Natural killer cell (primary cell): ENCODE measurements around the gene CCHCR1. TPM values are rescaled to one million over a fixed set of nuclear protein-coding genes. Genes with fewer than 3 reads are reported as not detected.
"Not testable (repeated sequence)": the region's sequence is repeated elsewhere in the genome, so short reads cannot be mapped to it uniquely, and the experiment has no call there.

ENCODE experiments used
- ATAC-seq, 3 donors: fragments of 150-1000 bp in 2 of 3; fragments of 200-7000 bp in 1 of 3; cut with Tn5 transposase; 1 replicate in 1 of 3; 2 replicates in 2 of 3; pipeline ENCODE4 v1.10.0; 2021; ENCODE audit warnings: mild to moderate bottlenecking in 2 of 3, moderate library complexity in 2 of 3
- DNase-seq, 2 donors: peaks; one replicate each; pipeline versions ENCODE4 v3.0.0 to v3.0.0-alpha.2; 2013 to 2021; ENCODE audit warnings: mixed read lengths in 1 of 2
- H3K27ac ChIP-seq: one replicate; pipeline ENCODE4 v1.5.1; 2013; ENCODE audit warnings: mild to moderate bottlenecking, low read length
- H3K27me3 ChIP-seq: one replicate; pipeline ENCODE4 v1.6.1; 2013; ENCODE audit warnings: low read length; ENCODE audit not compliant: control insufficient read depth, insufficient read depth
- H3K36me3 ChIP-seq: one replicate; pipeline ENCODE4 v1.6.1; 2013; ENCODE audit warnings: low read length; ENCODE audit not compliant: control insufficient read depth, insufficient read depth
- H3K4me1 ChIP-seq: one replicate; pipeline ENCODE4 v1.6.1; 2013; ENCODE audit warnings: low read length; ENCODE audit not compliant: control insufficient read depth, insufficient read depth
- H3K4me3 ChIP-seq: one replicate; pipeline ENCODE4 v1.5.1; 2013; ENCODE audit warnings: low read length
- H3K9me3 ChIP-seq: one replicate; pipeline ENCODE4 v1.6.1; 2013; ENCODE audit warnings: low read length; ENCODE audit not compliant: control insufficient read depth, insufficient read depth
- H3K27ac Mint-ChIP-seq, 2 donors: one replicate each; pipeline ENCODE4 v1.8.0; 2022; ENCODE audit warnings: mild to moderate bottlenecking in 2 of 2, mixed read lengths in 2 of 2, moderate library complexity in 1 of 2
- H3K27me3 Mint-ChIP-seq, 2 donors: one replicate each; pipeline ENCODE4 v1.8.0; 2022; ENCODE audit warnings: low read depth in 2 of 2, mixed read lengths in 2 of 2
- H3K36me3 Mint-ChIP-seq: one replicate; pipeline ENCODE4 v1.8.0; 2022; ENCODE audit warnings: mixed read lengths
- H3K4me1 Mint-ChIP-seq, 2 donors: one replicate each; pipeline ENCODE4 v1.8.0; 2022; ENCODE audit warnings: mixed read lengths in 2 of 2
- H3K4me3 Mint-ChIP-seq: one replicate; pipeline ENCODE4 v1.8.0; 2022; ENCODE audit warnings: mild to moderate bottlenecking, moderate library complexity, mixed read lengths
- H3K9me3 Mint-ChIP-seq, 2 donors: one replicate each; pipeline ENCODE4 v1.8.0; 2022; ENCODE audit warnings: mixed read lengths in 2 of 2
- CTCF ChIP-seq: fragments of 200-600 bp; IDR thresholded peaks from one replicate; pipeline ENCODE4 v1.8.0; 2022; ENCODE audit warnings: antibody characterized with exemption
- WGBS: methylation state at CpG from one replicate; pipeline ENCODE4 v1.1.7; 2013; ENCODE audit warnings: missing lambda C conversion rate; ENCODE audit not compliant: insufficient coverage; 5-methylcytosine and 5-hydroxymethylcytosine counted together
- intact Hi-C: fragments of 100-400 bp; cut with micrococcal nuclease; formaldehyde crosslinking; loops from one replicate; pipeline ENCODE4 v1.14.2; 2022
- total RNA-seq, 4 donors: library from RNA; stranded (reverse); fragments of 120-200 nt in 1 of 4; gene quantifications; one replicate each; pipeline versions ENCODE4 v1.2.3 to v1.2.4, GENCODE V29; 2013 to 2022

Gene CCHCR1
- total RNA-seq, 3 donors from 2014 or later (not counting 1 experiment from before 2014, with no cell fraction given), result 13.0 to 20.7 (median 16.9) TPM

GRCh38 chr6:31197559-31198305 is 40.1 kb upstream of the CCHCR1 start:
- peaks cover 55% of the 10 kb centered on the region for H3K4me1 ChIP-seq
- Mint-ChIP-seq H3K27me3 (no peaks in the 10 kb centered on the region), H3K27ac (peak overlapping the region; percentile 93 to 94), H3K9me3 (peaks cover 0 to 3% of the 10 kb centered on the region in 2 donors), H3K36me3 (no peaks in the 10 kb centered on the region), H3K4me1 (peaks cover 41 to 63% of the 10 kb centered on the region in 2 donors), H3K4me3 (peak overlapping the region; percentile 94)
- DNase-seq, result peak; percentile 89 to 96
- H3K36me3 ChIP-seq, result peaks cover 4% of the 10 kb centered on the region
- peak overlapping the region; percentile 100 for H3K27ac ChIP-seq
- no peaks in the 10 kb centered on the region for H3K27me3 ChIP-seq
- WGBS, result under 1% methylated on average over 45 of the region's 45 CpGs
- no peak for TF ChIP-seq CTCF
- peak overlapping the region; percentile 100 for H3K4me3 ChIP-seq
- no peaks in the 10 kb centered on the region for H3K9me3 ChIP-seq
- intact Hi-C loops, result loop anchor here (1.0 to 2.0 kb wide), 4 partner anchors 39 to 170 kb away; partner anchors contain the start of genes HLA-B, HLA-C and TCF19
- ATAC-seq, result peak; percentile 78 to 91 (median 84)

GRCh38 chr6:31196251-31197022 is 38.8 kb upstream of the CCHCR1 start:
- H3K36me3 ChIP-seq, H3K36me3 Mint-ChIP-seq, H3K9me3 Mint-ChIP-seq, ATAC-seq, DNase-seq, H3K27me3 ChIP-seq, H3K9me3 ChIP-seq, H3K27me3 Mint-ChIP-seq: not testable (repeated sequence)
- WGBS, result 80% methylated on average over 24 of the region's 25 CpGs
- Histone ChIP-seq H3K4me3 (peak overlapping the region; percentile 100), H3K27ac (peak overlapping the region; percentile 100), H3K4me1 (peaks cover 44% of the 10 kb centered on the region)
- Mint-ChIP-seq H3K4me3 (peak overlapping the region; percentile 94), H3K27ac (peak overlapping the region; percentile 93 to 94), H3K4me1 (peaks cover 41 to 53% of the 10 kb centered on the region in 2 donors)
- intact Hi-C loops, result loop anchor here (1.0 to 2.0 kb wide), 4 partner anchors 38 to 171 kb away; partner anchors contain the start of genes HLA-B, HLA-C and TCF19

GRCh38 chr6:31195308-31195979 is 37.8 kb upstream of the CCHCR1 start:
- H3K27ac ChIP-seq, H3K27me3 ChIP-seq, H3K27ac Mint-ChIP-seq, H3K9me3 ChIP-seq, H3K4me3 Mint-ChIP-seq, H3K27me3 Mint-ChIP-seq, H3K36me3 ChIP-seq, ATAC-seq, H3K36me3 Mint-ChIP-seq, H3K4me3 ChIP-seq, H3K9me3 Mint-ChIP-seq, DNase-seq: not testable (repeated sequence)
- peaks cover 41% of the 10 kb centered on the region for H3K4me1 ChIP-seq
- peaks cover 37 to 47% of the 10 kb centered on the region in 2 donors for H3K4me1 Mint-ChIP-seq
- intact Hi-C loops, result loop anchor here (1.0 kb wide), 1 partner anchor 26 kb away; no protein-coding TSS in a partner anchor
- 98% methylated on average over 41 of the region's 41 CpGs for WGBS

GRCh38 chr6:31194061-31194834 is 36.6 kb upstream of the CCHCR1 start:
- Histone ChIP-seq H3K9me3 (no peaks in the 10 kb centered on the region), H3K4me3 (no peak overlapping the region), H3K4me1 (peaks cover 30% of the 10 kb centered on the region), H3K27me3 (no peaks in the 10 kb centered on the region), H3K27ac (no peak overlapping the region), H3K36me3 (peaks cover 4% of the 10 kb centered on the region)
- H3K36me3 Mint-ChIP-seq, result no peaks in the 10 kb centered on the region
- TF ChIP-seq CTCF, result no peak
- H3K9me3 Mint-ChIP-seq, result peaks cover 0 to 3% of the 10 kb centered on the region in 2 donors
- H3K27ac Mint-ChIP-seq, result peak overlapping the region; percentile 59 to 63
- no peak overlapping the region for H3K4me3 Mint-ChIP-seq
- ATAC-seq (no peak), DNase-seq (no peak)
- no peaks in the 10 kb centered on the region for H3K27me3 Mint-ChIP-seq
- peaks cover 28 to 36% of the 10 kb centered on the region in 2 donors for H3K4me1 Mint-ChIP-seq
- intact Hi-C loops, result no loop called here
- 88% methylated on average over 5 of the region's 6 CpGs for WGBS
